ENCODE data around the gene NAP1L1. TPM values are rescaled to one million over a fixed set of nuclear protein-coding genes. Genes with fewer than 3 reads are reported as not detected.

Gene NAP1L1
- total RNA-seq, 2 donors from 2014 or later, result 672 to 731 TPM

- Mint-ChIP-seq H3K4me3 (peak overlapping the region; percentile 94), H3K4me1 (peaks cover 22% of the 10 kb centered on the region), H3K27me3 (no peaks in the 10 kb centered on the region), H3K36me3 (ENCODE audit: low read depth) (no peaks in the 10 kb centered on the region), H3K27ac (peak overlapping the region; percentile 98)
- H3K9me3 ChIP-seq (ENCODE audit: control insufficient read depth, low read length, poor library complexity, severe bottlenecking), result no peaks in the 10 kb centered on the region
- ATAC-seq, result peak; percentile 7
- peak; percentile 20 to 30 (median 28) for DNase-seq
Measured at GRCh38 chr12:76030341-76031080, 54.0 kb downstream of the NAP1L1 start.

GRCh38 chr12:76029982-76030340, 54.5 kb downstream of the NAP1L1 start:
- DNase-seq (peak in 2 of 3 donors; percentile 15 to 18), ATAC-seq (no peak)
- no peaks in the 10 kb centered on the region for H3K9me3 ChIP-seq (ENCODE audit: control insufficient read depth, low read length, poor library complexity, severe bottlenecking)
- Mint-ChIP-seq H3K27me3 (no peaks in the 10 kb centered on the region), H3K27ac (peak overlapping the region; percentile 98), H3K4me1 (peaks cover 22% of the 10 kb centered on the region), H3K4me3 (peak overlapping the region; percentile 94), H3K36me3 (ENCODE audit: low read depth) (no peaks in the 10 kb centered on the region)

- no peaks in the 10 kb centered on the region for H3K36me3 Mint-ChIP-seq (ENCODE audit: low read depth)
- no peaks in the 10 kb centered on the region for H3K27me3 Mint-ChIP-seq
Measured at GRCh38 chr12:76028571-76029277, 55.8 kb downstream of the NAP1L1 start.

GRCh38 chr12:76026643-76027063, 57.8 kb downstream of the NAP1L1 start:
- ATAC-seq, result no peak
- Mint-ChIP-seq H3K27ac (peak overlapping the region; percentile 68), H3K4me3 (no peak overlapping the region), H3K27me3 (no peaks in the 10 kb centered on the region), H3K4me1 (peaks cover 12% of the 10 kb centered on the region), H3K36me3 (ENCODE audit: low read depth) (no peaks in the 10 kb centered on the region)
- no peak for DNase-seq
- no peaks in the 10 kb centered on the region for H3K9me3 ChIP-seq (ENCODE audit: control insufficient read depth, low read length, poor library complexity, severe bottlenecking)

More at GRCh38 chr12:76028571-76029277, 55.8 kb downstream of the NAP1L1 start:
- no peaks in the 10 kb centered on the region for H3K9me3 ChIP-seq (ENCODE audit: control insufficient read depth, low read length, poor library complexity, severe bottlenecking)
- DNase-seq (no peak), ATAC-seq (no peak)
- H3K4me3 Mint-ChIP-seq, result no peak overlapping the region
- H3K27ac Mint-ChIP-seq, result no peak overlapping the region
- peaks cover 20% of the 10 kb centered on the region for H3K4me1 Mint-ChIP-seq

GRCh38 chr12:76025601-76026575, 58.6 kb downstream of the NAP1L1 start:
- Mint-ChIP-seq H3K4me3 (no peak overlapping the region), H3K36me3 (ENCODE audit: low read depth) (no peaks in the 10 kb centered on the region), H3K27me3 (no peaks in the 10 kb centered on the region), H3K4me1 (peaks cover 18% of the 10 kb centered on the region), H3K27ac (peak overlapping the region; percentile 68)
- no peaks in the 10 kb centered on the region for H3K9me3 ChIP-seq (ENCODE audit: control insufficient read depth, low read length, poor library complexity, severe bottlenecking)
- DNase-seq (no peak), ATAC-seq (no peak)

GRCh38 chr12:76024942-76025600, 59.4 kb downstream of the NAP1L1 start:
- Mint-ChIP-seq H3K36me3 (ENCODE audit: low read depth) (no peaks in the 10 kb centered on the region), H3K4me3 (no peak overlapping the region), H3K4me1 (peaks cover 16% of the 10 kb centered on the region), H3K27ac (peak overlapping the region; percentile 68), H3K27me3 (no peaks in the 10 kb centered on the region)
- H3K9me3 ChIP-seq (ENCODE audit: control insufficient read depth, low read length, poor library complexity, severe bottlenecking), result no peaks in the 10 kb centered on the region
- no peak for ATAC-seq
- no peak for DNase-seq

- no peaks in the 10 kb centered on the region for H3K9me3 ChIP-seq (ENCODE audit: control insufficient read depth, low read length, poor library complexity, severe bottlenecking)
- Mint-ChIP-seq H3K4me1 (peaks cover 13% of the 10 kb centered on the region), H3K27ac (peak overlapping the region; percentile 68), H3K4me3 (no peak overlapping the region), H3K36me3 (ENCODE audit: low read depth) (no peaks in the 10 kb centered on the region), H3K27me3 (no peaks in the 10 kb centered on the region)
- ATAC-seq (no peak), DNase-seq (no peak)
Measured at GRCh38 chr12:76024102-76024781, 60.2 kb downstream of the NAP1L1 start.

- Mint-ChIP-seq H3K36me3 (ENCODE audit: low read depth) (no peaks in the 10 kb centered on the region), H3K4me3 (no peak overlapping the region), H3K4me1 (peaks cover 13% of the 10 kb centered on the region), H3K27ac (no peak overlapping the region), H3K27me3 (no peaks in the 10 kb centered on the region)
- no peak for DNase-seq
- no peak for ATAC-seq
- H3K9me3 ChIP-seq (ENCODE audit: control insufficient read depth, low read length, poor library complexity, severe bottlenecking), result no peaks in the 10 kb centered on the region
Measured at GRCh38 chr12:76023069-76023690, 61.3 kb downstream of the NAP1L1 start.

- no peak overlapping the region for H3K4me3 Mint-ChIP-seq
- ATAC-seq, result no peak
Measured at GRCh38 chr12:76022506-76022905, 62.0 kb downstream of the NAP1L1 start.

GRCh38 chr12:76020731-76021672, 63.5 kb downstream of the NAP1L1 start:
- H3K27ac Mint-ChIP-seq, result peak overlapping the region; percentile 99
- H3K27me3 Mint-ChIP-seq, result no peaks in the 10 kb centered on the region
- no peaks in the 10 kb centered on the region for H3K36me3 Mint-ChIP-seq (ENCODE audit: low read depth)
- ATAC-seq (peak; percentile 88), DNase-seq (peak in 2 of 3 donors; percentile 22 to 49)
- H3K4me3 Mint-ChIP-seq, result peak overlapping the region; percentile 64
- H3K9me3 ChIP-seq (ENCODE audit: control insufficient read depth, low read length, poor library complexity, severe bottlenecking), result no peaks in the 10 kb centered on the region
- H3K4me1 Mint-ChIP-seq, result peaks cover 13% of the 10 kb centered on the region

More at GRCh38 chr12:76022506-76022905, 62.0 kb downstream of the NAP1L1 start:
- Mint-ChIP-seq H3K27me3 (no peaks in the 10 kb centered on the region), H3K4me1 (peaks cover 13% of the 10 kb centered on the region), H3K36me3 (ENCODE audit: low read depth) (no peaks in the 10 kb centered on the region), H3K27ac (no peak overlapping the region)
- no peaks in the 10 kb centered on the region for H3K9me3 ChIP-seq (ENCODE audit: control insufficient read depth, low read length, poor library complexity, severe bottlenecking)
- no peak for DNase-seq

GRCh38 chr12:76020281-76020680, 64.2 kb downstream of the NAP1L1 start:
- ATAC-seq, result peak; percentile 73
- peak; percentile 29 to 60 (median 38) for DNase-seq
- Mint-ChIP-seq H3K27ac (peak overlapping the region; percentile 99), H3K4me3 (peak overlapping the region; percentile 64), H3K27me3 (no peaks in the 10 kb centered on the region), H3K36me3 (ENCODE audit: low read depth) (no peaks in the 10 kb centered on the region), H3K4me1 (peaks cover 14% of the 10 kb centered on the region)
- H3K9me3 ChIP-seq (ENCODE audit: control insufficient read depth, low read length, poor library complexity, severe bottlenecking), result no peaks in the 10 kb centered on the region
